SH-SY5Y (cell line): ENCODE results near the gene TYMP.

ENCODE experiments used
- GATA2 ChIP-seq: IDR thresholded peaks from 2 replicates; pipeline ENCODE4 v1.6.1; 2011; ENCODE audit warnings: mild to moderate bottlenecking, low read depth, low read length
- GATA3 ChIP-seq: IDR thresholded peaks from 2 replicates; pipeline ENCODE4 v1.6.1; 2011; ENCODE audit warnings: low read depth, mild to moderate bottlenecking, low read length, moderate library complexity

Gene TYMP

GRCh38 chr22:50498322-50498890 is 31.4 kb downstream of the TYMP start:
- TF ChIP-seq GATA2, result no peak
- TF ChIP-seq GATA3, result no peak

- TF ChIP-seq GATA3 (no peak), GATA2 (no peak)
Measured at GRCh38 chr22:50497093-50497492, 32.7 kb downstream of the TYMP start.

- TF ChIP-seq GATA3 (no peak), GATA2 (no peak)
Measured at GRCh38 chr22:50490531-50491308, 39.1 kb downstream of the TYMP start.

- TF ChIP-seq GATA3, result no peak
- no peak for TF ChIP-seq GATA2
Measured at GRCh38 chr22:50489363-50490243, 40.2 kb downstream of the TYMP start.

GRCh38 chr22:50488886-50489285 is 40.9 kb downstream of the TYMP start:
- TF ChIP-seq GATA2, result no peak

DNA sequence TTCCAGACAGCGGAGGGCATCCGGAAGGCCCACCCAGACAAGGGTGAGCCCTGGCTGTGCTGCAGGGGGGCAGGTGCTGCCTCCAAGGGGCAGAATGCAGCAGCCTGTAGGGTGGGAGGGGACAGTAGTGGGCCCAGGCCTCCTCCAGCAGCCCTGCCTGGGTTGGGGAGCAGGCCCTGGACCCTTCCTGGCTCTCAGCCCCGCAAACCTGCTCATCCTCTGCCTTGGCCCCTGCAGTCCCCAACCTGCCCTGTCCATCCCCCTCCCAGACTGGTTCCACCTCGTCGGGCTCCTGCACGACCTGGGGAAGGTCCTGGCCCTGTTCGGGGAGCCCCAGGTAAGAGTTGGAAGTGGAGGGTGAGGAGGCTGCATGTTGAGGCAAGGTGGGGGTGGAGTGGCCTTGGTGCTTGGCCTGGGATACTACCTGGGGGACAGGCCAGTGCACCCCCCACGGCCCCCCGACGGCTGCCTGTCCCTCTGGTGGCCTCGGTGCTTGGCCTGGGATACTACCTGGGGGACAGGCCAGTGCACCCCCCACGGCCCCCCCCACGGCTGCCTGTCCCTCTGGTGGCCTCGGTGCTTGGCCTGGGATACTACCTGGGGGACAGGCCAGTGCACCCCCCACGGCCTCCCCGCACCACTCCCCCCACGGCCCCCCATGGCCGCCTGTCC is 41.7 kb downstream of the TYMP start:
- TF ChIP-seq GATA2 (no peak), GATA3 (no peak)

DNA sequence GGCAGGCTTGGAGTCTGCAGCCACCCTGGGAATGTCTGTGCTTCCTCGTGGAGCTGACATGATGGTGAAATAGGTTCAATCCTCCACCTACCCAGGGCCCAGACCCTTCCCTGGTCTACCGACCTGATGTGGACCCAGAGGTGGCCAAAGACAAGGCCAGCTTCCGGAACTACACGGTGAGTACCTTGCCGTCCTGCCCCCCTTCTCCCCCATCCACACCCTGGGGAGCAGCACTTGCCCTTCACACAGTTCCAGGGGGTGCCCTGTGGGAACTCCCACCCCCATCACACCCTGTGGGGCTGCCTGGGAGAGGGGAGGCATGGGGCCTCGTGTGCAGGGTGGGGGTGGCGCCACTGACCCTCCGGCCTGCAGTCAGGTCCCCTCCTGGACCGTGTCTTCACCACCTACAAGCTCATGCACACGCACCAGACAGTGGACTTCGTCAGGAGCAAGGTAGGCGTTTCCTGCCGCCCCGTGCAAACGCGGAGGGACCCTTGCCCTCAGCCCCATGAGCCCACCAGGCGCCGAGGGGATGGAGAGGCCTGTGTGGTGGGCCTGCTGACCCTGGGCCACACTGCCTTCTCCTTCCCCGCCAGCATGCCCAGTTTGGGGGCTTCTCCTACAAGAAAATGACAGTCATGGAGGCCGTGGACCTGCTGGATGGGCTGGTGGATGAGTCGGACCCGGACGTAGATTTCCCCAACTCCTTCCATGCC is 42.4 kb downstream of the TYMP start:
- TF ChIP-seq GATA2 (no peak), GATA3 (no peak)

DNA sequence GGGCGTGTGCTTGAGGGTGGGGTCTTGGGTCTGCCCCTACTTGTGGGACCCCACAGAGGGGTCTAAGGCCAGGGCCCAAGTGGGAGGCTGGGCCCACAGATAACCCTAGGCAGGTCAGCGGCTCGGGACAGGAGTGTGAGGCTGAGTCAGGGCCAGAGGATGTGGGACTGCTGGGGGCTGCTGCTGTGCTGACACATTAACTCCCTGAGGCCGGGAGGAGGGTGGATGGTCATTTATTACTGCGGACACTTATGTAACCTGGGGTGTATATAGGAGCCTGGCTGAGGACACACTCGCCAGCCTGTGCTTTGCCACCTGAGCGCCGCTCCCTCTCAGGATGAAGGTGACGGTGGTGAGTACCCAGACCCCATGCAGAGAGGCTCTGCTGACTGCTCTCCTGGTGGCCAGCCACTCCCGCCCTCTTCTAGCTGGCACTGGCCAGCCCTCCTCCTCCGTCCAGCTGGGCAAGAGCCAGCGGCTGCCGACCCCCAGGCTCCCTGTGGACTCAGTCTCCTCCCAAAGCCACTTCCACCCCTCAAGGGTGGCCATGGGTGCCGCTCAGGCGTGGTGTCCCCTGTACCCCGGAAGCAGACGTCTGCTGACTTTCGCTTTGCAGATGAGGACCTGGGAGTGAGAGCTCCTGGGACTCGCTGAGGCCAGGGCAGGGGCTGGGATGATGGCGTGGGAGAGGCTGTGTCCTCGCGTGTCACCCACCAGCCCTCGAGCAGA is 43.1 kb downstream of the TYMP start, which contains the start of gene MIOX:
TSS of gene MIOX (plus strand) at position 299 of the 729 bp plus-strand sequence. CDS start at position 338, 39 bp downstream.
- TF ChIP-seq GATA2 (no peak), GATA3 (no peak)

GRCh38 chr22:50485221-50486131 is 44.3 kb downstream of the TYMP start:
- TF ChIP-seq GATA3 (no peak), GATA2 (no peak)

DNA sequence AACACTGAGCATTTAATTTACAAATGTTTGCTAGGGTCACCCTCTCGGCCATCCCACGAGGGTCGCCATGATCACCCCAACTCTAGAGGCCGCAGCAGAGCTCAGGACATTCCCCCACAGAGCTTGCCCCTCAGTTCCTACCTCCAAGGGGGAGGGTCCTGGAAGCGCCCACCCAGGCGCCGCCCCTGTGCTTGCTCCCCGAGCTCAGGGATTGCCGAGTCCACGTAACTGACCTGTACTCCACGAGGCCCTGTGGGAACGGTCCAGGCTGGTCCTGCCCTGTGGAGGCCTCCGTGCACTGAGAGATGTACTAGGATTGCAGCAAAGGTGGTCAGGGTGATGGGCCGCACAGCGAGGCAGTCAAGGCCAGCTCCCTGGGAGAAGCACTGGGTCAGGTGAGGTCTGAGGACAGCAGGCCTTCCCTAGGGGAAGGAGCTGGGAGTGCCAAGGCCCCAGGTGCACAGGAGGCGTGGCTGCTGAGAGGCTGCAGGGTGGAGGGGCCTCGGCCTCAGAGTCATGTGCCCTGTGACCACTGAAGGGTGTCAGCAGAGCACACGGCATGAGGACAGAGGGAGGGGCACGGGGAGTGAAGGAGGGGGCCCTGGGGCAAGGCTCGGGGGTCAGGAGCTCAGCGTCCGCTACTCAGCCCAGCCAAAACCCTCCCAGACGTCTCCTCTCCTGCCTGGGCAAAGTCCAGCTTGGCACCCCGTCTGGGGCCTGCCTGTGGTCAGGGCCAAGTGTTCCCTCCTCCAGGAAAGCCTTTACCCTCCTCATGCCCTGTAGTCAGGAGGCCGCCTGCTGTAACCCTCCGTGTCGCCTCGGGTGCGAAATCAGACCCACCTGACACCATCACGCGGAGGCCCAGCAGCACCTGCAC is 45.6 kb downstream of the TYMP start:
- no peak for TF ChIP-seq GATA3
- no peak for TF ChIP-seq GATA2

DNA sequence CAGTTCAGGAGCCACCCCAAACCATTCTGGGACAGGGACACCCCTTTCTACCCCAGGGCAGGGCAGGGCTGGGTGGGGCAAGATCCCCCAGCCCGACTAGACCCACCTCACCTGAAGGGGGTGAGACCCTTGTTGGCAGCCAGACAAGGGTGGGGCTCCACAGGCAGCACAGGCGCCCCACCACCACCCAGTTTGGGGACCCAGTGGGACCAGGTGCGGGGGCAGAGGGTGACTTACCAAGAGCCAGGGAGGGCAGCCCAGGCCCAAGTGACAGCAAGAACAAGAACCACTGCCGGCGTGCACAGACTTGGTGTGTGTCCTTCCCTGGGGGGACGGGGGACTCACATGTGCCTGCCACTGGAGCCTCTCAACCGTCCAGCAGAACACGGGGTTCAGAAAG is 46.3 kb downstream of the TYMP start:
- TF ChIP-seq GATA3, result no peak
- no peak for TF ChIP-seq GATA2

- TF ChIP-seq GATA3, result no peak
- no peak for TF ChIP-seq GATA2
Measured at GRCh38 chr22:50483106-50483505, 46.7 kb downstream of the TYMP start.
